OCI-LY7 (cell line): ENCODE results near the gene UHRF1. TPM values are rescaled to one million over a fixed set of nuclear protein-coding genes. Genes with fewer than 3 reads are reported as not detected.

Source experiments
- BruUV-seq: library from RNA; stranded (reverse); fragments of 400-500 nt; replicated peaks from 2 replicates; lab custom pipeline; 2021; lab: Mats Ljungman, UMichigan
- CTCF ChIA-PET: fragments of 300-600 bp; sonication (Branson Sonifier 250); formaldehyde crosslinking; loops from one replicate; lab custom pipeline; 2022; ENCODE audit warnings: antibody characterized with exemption; ENCODE audit not compliant: unreplicated experiment; lab: Charles Lee
- POLR2A ChIA-PET: fragments of 300-600 bp; sonication (Branson Sonifier 250); formaldehyde crosslinking; loops from one replicate; lab custom pipeline; 2022; ENCODE audit warnings: antibody characterized with exemption; lab: Charles Lee
- DNase-seq: peaks from one replicate; pipeline ENCODE4 v3.0.0-alpha.2; 2015; ENCODE audit warnings: low spot score
- H2AFZ ChIP-seq: fragments of 200-600 bp; sonication (generic), shearing (Covaris generic); 2 replicates; pipeline ENCODE4 v1.6.1; 2014; ENCODE audit warnings: mild to moderate bottlenecking, antibody characterized with exemption, low read length, moderate library complexity
- H3K27ac ChIP-seq: fragments of 200-600 bp; sonication (generic); 2 replicates; pipeline ENCODE4 v1.5.1; 2014; ENCODE audit warnings: mixed run types, low read depth, mild to moderate bottlenecking, moderate library complexity, low read length, inconsistent platforms; ENCODE audit not compliant: poor library complexity, severe bottlenecking
- H3K36me3 ChIP-seq: fragments of 200-600 bp; sonication (generic); 2 replicates; pipeline ENCODE4 v1.6.1; 2014; ENCODE audit warnings: mild to moderate bottlenecking, antibody characterized with exemption, low read length, moderate library complexity, mixed read lengths; ENCODE audit not compliant: insufficient read depth
- H3K4me1 ChIP-seq: fragments of 200-600 bp; sonication (generic); 2 replicates; pipeline ENCODE4 v1.5.1; 2014; ENCODE audit warnings: mild to moderate bottlenecking, low read length; ENCODE audit not compliant: insufficient read depth, poor library complexity, severe bottlenecking
- H3K4me2 ChIP-seq: fragments of 200-600 bp; sonication (generic); 2 replicates; pipeline ENCODE4 v1.6.1; 2014; ENCODE audit warnings: mild to moderate bottlenecking, low read length
- H3K4me3 ChIP-seq: fragments of 200-600 bp; sonication (generic); 2 replicates; pipeline ENCODE4 v1.5.1; 2014; ENCODE audit warnings: mild to moderate bottlenecking, low read depth, low read length; ENCODE audit not compliant: poor library complexity, severe bottlenecking
- H3K79me2 ChIP-seq: fragments of 200-600 bp; sonication (generic); 2 replicates; pipeline ENCODE4 v1.6.1; 2016; ENCODE audit warnings: low read depth, mild to moderate bottlenecking, low read length, moderate library complexity, mixed read lengths; ENCODE audit not compliant: insufficient read depth
- H3K9me2 ChIP-seq: fragments of 200-600 bp; sonication (generic); 2 replicates; pipeline ENCODE4 v1.6.1; 2016; ENCODE audit warnings: mild to moderate bottlenecking, low read length, mixed read lengths; ENCODE audit not compliant: insufficient read depth
- H3K9me3 ChIP-seq: fragments of 200-600 bp; sonication (generic); 2 replicates; pipeline ENCODE4 v1.6.1; 2014; ENCODE audit warnings: mild to moderate bottlenecking, mixed run types, low read length, mixed read lengths
- H4K20me1 ChIP-seq: fragments of 200-600 bp; sonication (generic); 2 replicates; pipeline ENCODE4 v1.6.1; 2014; ENCODE audit warnings: mild to moderate bottlenecking, antibody characterized with exemption, low read length, moderate library complexity, mixed read lengths; ENCODE audit not compliant: insufficient read depth
- EZH2phosphoT487 ChIP-seq: fragments of 200-600 bp; sonication (generic); IDR thresholded peaks from 2 replicates; pipeline ENCODE4 v1.6.1; 2018; ENCODE audit warnings: low read depth, borderline replicate concordance, mild to moderate bottlenecking, mixed run types, antibody characterized with exemption, low read length, moderate library complexity, mixed read lengths
- intact Hi-C: fragments of 100-400 bp; cut with micrococcal nuclease; formaldehyde crosslinking; loops from one replicate; pipeline ENCODE4 v1.10.0; 2022; ENCODE audit not compliant: unreplicated experiment
- total RNA-seq, 2 experiments: library from RNA; depleted of rRNA in 1 of 2; stranded (reverse); fragments of >200 nt in 1 of 2; shearing (Covaris generic) in 1 of 2; gene quantifications; 2 replicates each; pipeline ENCODE4 v1.2.3, GENCODE V29; 2014 to 2022
- TF ChIP-seq, protein P1 (sequence below): fragments of 200-600 bp; sonication (generic); conservative IDR thresholded peaks from 2 replicates; pipeline ENCODE4 v1.5.1; 2014; ENCODE audit warnings: mild to moderate bottlenecking, antibody characterized with exemption, low read length, moderate library complexity, mixed read lengths

UHRF1 gene
- total RNA-seq, 2 experiments from 2014 or later = 141 to 186 TPM

GRCh38 chr19:4993683-4994082 lies 84.4 kb downstream of the UHRF1 start:
- Histone ChIP-seq H3K79me2 (no peaks in the 10 kb centered on the region), H3K4me2 (no peak overlapping the region), H2AFZ (no peak overlapping the region), H3K27ac (no peak overlapping the region), H3K9me3 (no peaks in the 10 kb centered on the region), H3K36me3 (no peaks in the 10 kb centered on the region), H3K4me1 (no peaks in the 10 kb centered on the region), H4K20me1 (no peaks in the 10 kb centered on the region), H3K9me2 (no peaks in the 10 kb centered on the region), H3K4me3 (no peak overlapping the region)
- intact Hi-C loops = no loop called here
- POLR2A ChIA-PET = interaction anchor here (0.7 kb wide), 1 partner anchor 22 kb away, joined by 4 read pairs; no protein-coding TSS in a partner anchor
- DNase-seq = no peak
- no TSS peak for BruUV-seq
- CTCF ChIA-PET = no interaction called here
- TF ChIP-seq, protein P1, sequence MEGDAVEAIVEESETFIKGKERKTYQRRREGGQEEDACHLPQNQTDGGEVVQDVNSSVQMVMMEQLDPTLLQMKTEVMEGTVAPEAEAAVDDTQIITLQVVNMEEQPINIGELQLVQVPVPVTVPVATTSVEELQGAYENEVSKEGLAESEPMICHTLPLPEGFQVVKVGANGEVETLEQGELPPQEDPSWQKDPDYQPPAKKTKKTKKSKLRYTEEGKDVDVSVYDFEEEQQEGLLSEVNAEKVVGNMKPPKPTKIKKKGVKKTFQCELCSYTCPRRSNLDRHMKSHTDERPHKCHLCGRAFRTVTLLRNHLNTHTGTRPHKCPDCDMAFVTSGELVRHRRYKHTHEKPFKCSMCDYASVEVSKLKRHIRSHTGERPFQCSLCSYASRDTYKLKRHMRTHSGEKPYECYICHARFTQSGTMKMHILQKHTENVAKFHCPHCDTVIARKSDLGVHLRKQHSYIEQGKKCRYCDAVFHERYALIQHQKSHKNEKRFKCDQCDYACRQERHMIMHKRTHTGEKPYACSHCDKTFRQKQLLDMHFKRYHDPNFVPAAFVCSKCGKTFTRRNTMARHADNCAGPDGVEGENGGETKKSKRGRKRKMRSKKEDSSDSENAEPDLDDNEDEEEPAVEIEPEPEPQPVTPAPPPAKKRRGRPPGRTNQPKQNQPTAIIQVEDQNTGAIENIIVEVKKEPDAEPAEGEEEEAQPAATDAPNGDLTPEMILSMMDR = no peak

GRCh38 chr19:4996701-4997100 lies 87.4 kb downstream of the UHRF1 start:
- H3K4me1 ChIP-seq = no peaks in the 10 kb centered on the region
- intact Hi-C loops = no loop called here
- POLR2A ChIA-PET = interaction anchor here (0.6 kb wide), 1 partner anchor 132 kb away, joined by 3 read pairs; no protein-coding TSS in a partner anchor

DNA sequence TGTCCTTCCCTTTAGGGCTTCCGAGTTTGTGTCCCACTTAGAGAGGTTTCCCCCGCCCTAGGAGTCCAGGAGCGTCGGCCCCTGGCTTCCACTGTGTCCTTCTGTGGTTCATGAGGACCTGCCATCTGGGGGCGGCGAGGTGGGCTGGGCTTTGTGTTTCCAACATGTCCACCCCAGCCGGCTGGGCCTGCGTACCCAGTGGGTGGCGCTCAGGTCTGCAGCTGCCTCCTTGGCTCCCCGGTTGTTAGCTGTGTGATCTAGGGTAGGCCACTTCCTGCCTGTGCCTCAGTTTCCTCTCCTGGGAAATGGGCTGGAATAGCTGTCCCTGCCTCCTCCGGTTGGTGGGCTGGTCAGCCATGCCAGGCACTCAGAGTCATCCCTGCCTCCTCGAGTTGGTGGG lies 88.0 kb downstream of the UHRF1 start:
- H3K4me2 ChIP-seq = no peak overlapping the region
- no peaks in the 10 kb centered on the region for H3K9me2 ChIP-seq
- no peak overlapping the region for H3K27ac ChIP-seq
- CTCF ChIA-PET = no interaction called here
- POLR2A ChIA-PET = interaction anchor here (0.6 kb wide), 1 partner anchor 133 kb away, joined by 3 read pairs; no protein-coding TSS in a partner anchor
- H3K4me3 ChIP-seq = no peak overlapping the region
- H3K9me3 ChIP-seq = no peaks in the 10 kb centered on the region
- no peak overlapping the region for H2AFZ ChIP-seq
- intact Hi-C loops = no loop called here
- H3K4me1 ChIP-seq = no peaks in the 10 kb centered on the region
- no peaks in the 10 kb centered on the region for H4K20me1 ChIP-seq
- TF ChIP-seq EZH2phosphoT487 = no peak
- TF ChIP-seq, protein P1 = no peak
- DNase-seq = no peak
- no peaks in the 10 kb centered on the region for H3K79me2 ChIP-seq
- BruUV-seq = no TSS peak
- H3K36me3 ChIP-seq = no peaks in the 10 kb centered on the region

More at GRCh38 chr19:4996701-4997100, 87.4 kb downstream of the UHRF1 start:
- H3K4me3 ChIP-seq = no peak overlapping the region
- no peaks in the 10 kb centered on the region for H3K9me2 ChIP-seq
- no TSS peak for BruUV-seq
- DNase-seq = no peak
- no peaks in the 10 kb centered on the region for H3K36me3 ChIP-seq
- H4K20me1 ChIP-seq = no peaks in the 10 kb centered on the region
- H3K4me2 ChIP-seq = no peak overlapping the region
- H3K79me2 ChIP-seq = no peaks in the 10 kb centered on the region
- TF ChIP-seq EZH2phosphoT487 = no peak
- TF ChIP-seq, protein P1 = no peak
- CTCF ChIA-PET = no interaction called here
- H3K9me3 ChIP-seq = no peaks in the 10 kb centered on the region
- no peak overlapping the region for H2AFZ ChIP-seq
- no peak overlapping the region for H3K27ac ChIP-seq
